HCT116 (cell line): Measurements from ENCODE around the gene SNTG2.

Experiments
- ELF1 ChIP-seq: IDR thresholded peaks from 2 replicates; pipeline ENCODE4 v1.6.1; 2012; ENCODE audit warnings: low read depth, borderline replicate concordance
- EZH2 ChIP-seq: fragments of 200-600 bp; sonication (generic); IDR thresholded peaks from 2 replicates; pipeline ENCODE4 v1.6.1; 2017; ENCODE audit warnings: antibody characterized with exemption, mixed run types
- POLR2A ChIP-seq: IDR thresholded peaks from 2 replicates; pipeline ENCODE4 v1.7.0; 2011; ENCODE audit warnings: borderline replicate concordance; ENCODE audit not compliant: insufficient read depth, insufficient read length; ENCODE audit errors: extremely low read depth
- POLR2AphosphoS5 ChIP-seq: IDR thresholded peaks from 2 replicates; pipeline ENCODE4 v1.6.1; 2011; ENCODE audit warnings: mild to moderate bottlenecking, low read depth, low read length, moderate library complexity
- RAD21 ChIP-seq: IDR thresholded peaks from 2 replicates; pipeline ENCODE4 v1.6.1; 2012; ENCODE audit warnings: low read depth, mild to moderate bottlenecking
- SIN3A ChIP-seq: IDR thresholded peaks from 2 replicates; pipeline ENCODE4 v1.6.1; 2012; ENCODE audit warnings: low read depth
- SP1 ChIP-seq: IDR thresholded peaks from 2 replicates; pipeline ENCODE4 v1.6.1; 2012; ENCODE audit warnings: low read depth
- YY1 ChIP-seq: IDR thresholded peaks from 2 replicates; pipeline ENCODE4 v1.6.1; 2011; ENCODE audit warnings: low read length, low read depth, moderate library complexity, mild to moderate bottlenecking; ENCODE audit not compliant: insufficient replicate concordance; ENCODE audit errors: extremely low read depth
- ZFX ChIP-seq: fragments of 450-650 bp; IDR thresholded peaks from 2 replicates; pipeline ENCODE4 v1.6.1; 2017
- ZNF274 ChIP-seq: fragments of 200-500 bp; sonication (Bioruptor generic); IDR thresholded peaks from 2 replicates; pipeline ENCODE4 v1.6.1; 2014; ENCODE audit warnings: mild to moderate bottlenecking, low read depth, low read length, inconsistent platforms
- TF ChIP-seq, protein P1 (sequence below), 3 experiments: fragments of 200-600 bp in 1 of 3; sonication (generic) in 1 of 3; IDR thresholded peaks in 2 of 3; conservative IDR thresholded peaks in 1 of 3; 2 replicates each; pipeline ENCODE4 v1.5.1; 2012 to 2017; ENCODE audit warnings: low read depth in 2 of 3, low read length in 2 of 3, antibody characterized with exemption in 1 of 3, borderline replicate concordance in 1 of 3, control low read depth in 1 of 3, mild to moderate bottlenecking in 1 of 3, mixed read lengths in 1 of 3, mixed run types in 1 of 3, moderate library complexity in 1 of 3; ENCODE audit not compliant: insufficient read depth in 1 of 3

DNA sequence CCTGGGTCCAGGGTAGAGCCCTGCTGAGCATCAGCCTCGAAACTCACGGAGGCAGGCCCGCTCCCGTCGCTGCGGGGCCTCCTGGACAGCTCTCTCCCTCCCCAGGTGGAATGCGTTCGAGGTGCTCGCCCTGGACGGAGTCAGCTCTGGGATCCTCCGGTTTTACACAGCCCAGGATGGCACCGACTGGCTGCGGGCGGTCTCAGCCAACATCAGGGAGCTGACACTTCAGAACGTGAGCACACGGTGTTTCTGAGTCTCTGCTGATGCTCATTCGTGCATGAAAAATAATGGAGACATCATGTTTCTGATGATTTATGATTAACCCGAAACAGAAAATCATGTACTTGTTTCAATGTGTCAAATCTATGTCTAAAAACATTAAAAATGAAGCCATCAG lies 287.1 kb downstream of the SNTG2 start:
- no peak for TF ChIP-seq EZH2
- TF ChIP-seq POLR2A, result no peak
- TF ChIP-seq, protein P1, sequence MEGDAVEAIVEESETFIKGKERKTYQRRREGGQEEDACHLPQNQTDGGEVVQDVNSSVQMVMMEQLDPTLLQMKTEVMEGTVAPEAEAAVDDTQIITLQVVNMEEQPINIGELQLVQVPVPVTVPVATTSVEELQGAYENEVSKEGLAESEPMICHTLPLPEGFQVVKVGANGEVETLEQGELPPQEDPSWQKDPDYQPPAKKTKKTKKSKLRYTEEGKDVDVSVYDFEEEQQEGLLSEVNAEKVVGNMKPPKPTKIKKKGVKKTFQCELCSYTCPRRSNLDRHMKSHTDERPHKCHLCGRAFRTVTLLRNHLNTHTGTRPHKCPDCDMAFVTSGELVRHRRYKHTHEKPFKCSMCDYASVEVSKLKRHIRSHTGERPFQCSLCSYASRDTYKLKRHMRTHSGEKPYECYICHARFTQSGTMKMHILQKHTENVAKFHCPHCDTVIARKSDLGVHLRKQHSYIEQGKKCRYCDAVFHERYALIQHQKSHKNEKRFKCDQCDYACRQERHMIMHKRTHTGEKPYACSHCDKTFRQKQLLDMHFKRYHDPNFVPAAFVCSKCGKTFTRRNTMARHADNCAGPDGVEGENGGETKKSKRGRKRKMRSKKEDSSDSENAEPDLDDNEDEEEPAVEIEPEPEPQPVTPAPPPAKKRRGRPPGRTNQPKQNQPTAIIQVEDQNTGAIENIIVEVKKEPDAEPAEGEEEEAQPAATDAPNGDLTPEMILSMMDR (IDR thresholded peaks at IDR 0.05 in 2 of 3, conservative IDR thresholded peaks at IDR 0.05 in 1 of 3; ENCODE audit: borderline replicate concordance in 1 of 3, insufficient read depth in 1 of 3, low read depth in 2 of 3, low read length in 2 of 3), result no peak
- no peak for TF ChIP-seq SIN3A
- TF ChIP-seq SP1, result no peak
- no peak for TF ChIP-seq ZNF274
- no peak for TF ChIP-seq POLR2AphosphoS5
- TF ChIP-seq YY1, result no peak
- no peak for TF ChIP-seq ZFX
- TF ChIP-seq RAD21, result no peak
- no peak for TF ChIP-seq ELF1
